SK-N-DZ (cell line): Measurements from ENCODE around the gene TBC1D22A.

Experiments used
- DNase-seq: peaks from one replicate; pipeline ENCODE4 v3.0.0-alpha.2; 2015; ENCODE audit warnings: low spot score

TBC1D22A gene

GRCh38 chr22:46737105-46737975 lies 25.1 kb upstream of the TBC1D22A start:
- DNase-seq: no peak

- peak; percentile 64 for DNase-seq
Observed at GRCh38 chr22:46737976-46738646, 24.3 kb upstream of the TBC1D22A start, which contains the start of gene CERK. CERK (minus strand) TSS chr22:46738252; CDS start chr22:46738148, 104 bp downstream.

GRCh38 chr22:46738647-46739093 lies 23.8 kb upstream of the TBC1D22A start:
- DNase-seq: peak; percentile 61

GRCh38 chr22:46739094-46739870 lies 23.2 kb upstream of the TBC1D22A start:
- peak; percentile 52 for DNase-seq

- no peak for DNase-seq
Observed at GRCh38 chr22:46740910-46741780, 21.3 kb upstream of the TBC1D22A start.

GRCh38 chr22:46741974-46742519 lies 20.4 kb upstream of the TBC1D22A start:
- DNase-seq: no peak

GRCh38 chr22:46742576-46743221 lies 19.8 kb upstream of the TBC1D22A start:
- no peak for DNase-seq

GRCh38 chr22:46744581-46744980 lies 17.9 kb upstream of the TBC1D22A start:
- no peak for DNase-seq

- no peak for DNase-seq
Observed at GRCh38 chr22:46746192-46746591, 16.3 kb upstream of the TBC1D22A start.

GRCh38 chr22:46746620-46747019 lies 15.8 kb upstream of the TBC1D22A start:
- no peak for DNase-seq

GRCh38 chr22:46747646-46748045 lies 14.8 kb upstream of the TBC1D22A start:
- no peak for DNase-seq

- DNase-seq: no peak
Observed at GRCh38 chr22:46748206-46748907, 14.1 kb upstream of the TBC1D22A start.

GRCh38 chr22:46748908-46749675 lies 13.4 kb upstream of the TBC1D22A start:
- DNase-seq: no peak

GRCh38 chr22:46749682-46750529 lies 12.5 kb upstream of the TBC1D22A start:
- DNase-seq: no peak

- no peak for DNase-seq
Observed at GRCh38 chr22:46750530-46750800, 12.0 kb upstream of the TBC1D22A start.

GRCh38 chr22:46750863-46751443 lies 11.5 kb upstream of the TBC1D22A start:
- DNase-seq: no peak

GRCh38 chr22:46752286-46752987 lies 10.0 kb upstream of the TBC1D22A start:
- no peak for DNase-seq
